Tibial artery (tissue), 4 donors: Measurements from ENCODE around the gene CSKMT.

ENCODE experiments used
- DNase-seq, 2 donors: peaks; one replicate each; pipeline ENCODE4 v3.0.0-alpha.2; 2019
- H3K27ac ChIP-seq, 2 donors: fragments of 200-600 bp; sonication (generic) in 1 of 2; 1 replicate in 1 of 2; 2 replicates in 1 of 2; pipeline ENCODE4 v1.5.1; 2018 to 2019; ENCODE audit warnings: mild to moderate bottlenecking in 1 of 2
- H3K27me3 ChIP-seq, 2 donors: fragments of 200-600 bp; sonication (generic) in 1 of 2; one replicate each; pipeline versions ENCODE4 v1.5.1 to v1.6.0; 2016 to 2019
- H3K36me3 ChIP-seq, 3 donors: fragments of 200-600 bp; sonication (generic) in 2 of 3; one replicate each; pipeline ENCODE4 v1.5.1; 2016 to 2019; ENCODE audit warnings: mild to moderate bottlenecking in 2 of 3
- H3K4me1 ChIP-seq, 4 donors: fragments of 200-600 bp; sonication (generic) in 2 of 4; 1 replicate in 3 of 4; 2 replicates in 1 of 4; pipeline ENCODE4 v1.5.1; 2016 to 2019
- H3K4me3 ChIP-seq, 2 donors: fragments of 200-600 bp; sonication (generic) in 1 of 2; 1 replicate in 1 of 2; 2 replicates in 1 of 2; pipeline ENCODE4 v1.5.1; 2018 to 2019; ENCODE audit warnings: mild to moderate bottlenecking in 2 of 2
- H3K9me3 ChIP-seq, 3 donors: fragments of 200-600 bp; sonication (generic) in 1 of 3; one replicate each; pipeline ENCODE4 v1.5.1; 2016 to 2019
- CTCF ChIP-seq, 2 experiments: fragments of 200-600 bp in 1 of 2; fragments of 450-650 bp in 1 of 2; IDR thresholded peaks; one replicate each; pipeline ENCODE4 v1.5.1; 2017 to 2019; ENCODE audit warnings: antibody characterized with exemption in 2 of 2, mild to moderate bottlenecking in 1 of 2, moderate library complexity in 1 of 2
- intact Hi-C: fragments of 100-400 bp; cut with DNase I; formaldehyde crosslinking; loops from one replicate; pipeline ENCODE4 v1.15.0; 2023; ENCODE audit warnings: low total_unique reads

The CSKMT gene

GRCh38 chr11:62622476-62623089 is 42.5 kb upstream of the CSKMT start:
- Histone ChIP-seq H3K4me1 (peaks cover 0 to 23% (median 15%) of the 10 kb centered on the region in 4 donors), H3K9me3 (no peaks in the 10 kb centered on the region), H3K27ac (peak overlapping the region; percentile 83 to 87), H3K27me3 (no peaks in the 10 kb centered on the region), H3K4me3 (peak overlapping the region; percentile 79 to 80), H3K36me3 (peaks cover 25 to 32% (median 28%) of the 10 kb centered on the region in 3 donors)
- TF ChIP-seq CTCF (IDR thresholded peaks at IDR 0.05) = no peak
- intact Hi-C loops = no loop called here
- DNase-seq = no peak

GRCh38 chr11:62627713-62628112 is 37.4 kb upstream of the CSKMT start:
- Histone ChIP-seq H3K9me3 (no peaks in the 10 kb centered on the region), H3K27me3 (no peaks in the 10 kb centered on the region), H3K27ac (no peak overlapping the region), H3K4me1 (peaks cover 0 to 1% (median 0%) of the 10 kb centered on the region in 4 donors), H3K4me3 (no peak overlapping the region), H3K36me3 (peaks cover 70 to 82% (median 78%) of the 10 kb centered on the region in 3 donors)
- intact Hi-C loops = no loop called here
- no peak for TF ChIP-seq CTCF (IDR thresholded peaks at IDR 0.05)
- no peak for DNase-seq

- no peaks in the 10 kb centered on the region for H3K27me3 ChIP-seq
- H3K36me3 ChIP-seq = peaks cover 80 to 99% (median 95%) of the 10 kb centered on the region in 3 donors
- DNase-seq = no peak
- intact Hi-C loops = no loop called here
- no peak overlapping the region for H3K27ac ChIP-seq
- no peaks in the 10 kb centered on the region for H3K4me1 ChIP-seq
- no peaks in the 10 kb centered on the region for H3K9me3 ChIP-seq
- H3K4me3 ChIP-seq = no peak overlapping the region
- no peak for TF ChIP-seq CTCF (IDR thresholded peaks at IDR 0.05)
Measured at GRCh38 chr11:62632492-62632891, 32.6 kb upstream of the CSKMT start.

DNA sequence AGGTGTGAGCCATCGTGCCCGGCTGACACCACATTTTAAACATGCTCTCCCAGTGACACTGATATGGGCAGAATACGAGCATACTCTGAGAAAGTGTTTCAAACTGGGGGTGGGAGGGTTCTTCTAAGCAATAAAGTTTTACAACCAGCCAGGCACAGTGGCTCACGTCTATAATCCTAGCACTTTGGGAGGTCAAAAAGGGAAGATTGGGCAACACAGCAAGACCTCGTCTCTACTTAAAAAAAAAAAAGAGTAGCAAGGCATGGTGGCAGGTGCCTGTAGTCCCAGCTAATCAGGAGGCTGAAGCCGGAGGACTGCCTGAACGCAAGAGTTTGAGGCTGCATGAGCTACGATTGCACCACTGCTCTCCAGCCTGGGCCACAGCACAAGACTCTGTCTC is 20.9 kb upstream of the CSKMT start:
- no peaks in the 10 kb centered on the region for H3K9me3 ChIP-seq
- peaks cover 33 to 49% (median 33%) of the 10 kb centered on the region in 3 donors for H3K36me3 ChIP-seq
- no peak for DNase-seq
- no peaks in the 10 kb centered on the region for H3K27me3 ChIP-seq
- TF ChIP-seq CTCF (IDR thresholded peaks at IDR 0.05) = no peak
- H3K27ac ChIP-seq = no peak overlapping the region
- no peak overlapping the region for H3K4me3 ChIP-seq
- intact Hi-C loops = no loop called here
- peaks cover 0 to 35% (median 25%) of the 10 kb centered on the region in 4 donors for H3K4me1 ChIP-seq

- intact Hi-C loops = no loop called here
- TF ChIP-seq CTCF (IDR thresholded peaks at IDR 0.05) = no peak
- peaks cover 0 to 35% (median 25%) of the 10 kb centered on the region in 4 donors for H3K4me1 ChIP-seq
- H3K27me3 ChIP-seq = no peaks in the 10 kb centered on the region
- no peak for DNase-seq
- H3K4me3 ChIP-seq = peak overlapping the region; percentile 89 to 100
- H3K9me3 ChIP-seq = no peaks in the 10 kb centered on the region
- H3K36me3 ChIP-seq = peaks cover 32 to 55% (median 35%) of the 10 kb centered on the region in 3 donors
- H3K27ac ChIP-seq = peak overlapping the region; percentile 95 to 99
Measured at GRCh38 chr11:62645671-62645945, 19.5 kb upstream of the CSKMT start.
